ENCODE data around the gene NUP188. TPM values are rescaled to one million over a fixed set of nuclear protein-coding genes. Genes with fewer than 3 reads are reported as not detected.

The NUP188 gene
- total and polyA plus RNA-seq, 2 of the 13 experiments (the other 11 are each of a cell fraction or from before 2014, with no cell fraction given) = 28.0 to 38.5 TPM

GRCh38 chr9:128913048-128913900, 34.2 kb upstream of the NUP188 start (continued):
- TF ChIP-seq, protein P1, sequence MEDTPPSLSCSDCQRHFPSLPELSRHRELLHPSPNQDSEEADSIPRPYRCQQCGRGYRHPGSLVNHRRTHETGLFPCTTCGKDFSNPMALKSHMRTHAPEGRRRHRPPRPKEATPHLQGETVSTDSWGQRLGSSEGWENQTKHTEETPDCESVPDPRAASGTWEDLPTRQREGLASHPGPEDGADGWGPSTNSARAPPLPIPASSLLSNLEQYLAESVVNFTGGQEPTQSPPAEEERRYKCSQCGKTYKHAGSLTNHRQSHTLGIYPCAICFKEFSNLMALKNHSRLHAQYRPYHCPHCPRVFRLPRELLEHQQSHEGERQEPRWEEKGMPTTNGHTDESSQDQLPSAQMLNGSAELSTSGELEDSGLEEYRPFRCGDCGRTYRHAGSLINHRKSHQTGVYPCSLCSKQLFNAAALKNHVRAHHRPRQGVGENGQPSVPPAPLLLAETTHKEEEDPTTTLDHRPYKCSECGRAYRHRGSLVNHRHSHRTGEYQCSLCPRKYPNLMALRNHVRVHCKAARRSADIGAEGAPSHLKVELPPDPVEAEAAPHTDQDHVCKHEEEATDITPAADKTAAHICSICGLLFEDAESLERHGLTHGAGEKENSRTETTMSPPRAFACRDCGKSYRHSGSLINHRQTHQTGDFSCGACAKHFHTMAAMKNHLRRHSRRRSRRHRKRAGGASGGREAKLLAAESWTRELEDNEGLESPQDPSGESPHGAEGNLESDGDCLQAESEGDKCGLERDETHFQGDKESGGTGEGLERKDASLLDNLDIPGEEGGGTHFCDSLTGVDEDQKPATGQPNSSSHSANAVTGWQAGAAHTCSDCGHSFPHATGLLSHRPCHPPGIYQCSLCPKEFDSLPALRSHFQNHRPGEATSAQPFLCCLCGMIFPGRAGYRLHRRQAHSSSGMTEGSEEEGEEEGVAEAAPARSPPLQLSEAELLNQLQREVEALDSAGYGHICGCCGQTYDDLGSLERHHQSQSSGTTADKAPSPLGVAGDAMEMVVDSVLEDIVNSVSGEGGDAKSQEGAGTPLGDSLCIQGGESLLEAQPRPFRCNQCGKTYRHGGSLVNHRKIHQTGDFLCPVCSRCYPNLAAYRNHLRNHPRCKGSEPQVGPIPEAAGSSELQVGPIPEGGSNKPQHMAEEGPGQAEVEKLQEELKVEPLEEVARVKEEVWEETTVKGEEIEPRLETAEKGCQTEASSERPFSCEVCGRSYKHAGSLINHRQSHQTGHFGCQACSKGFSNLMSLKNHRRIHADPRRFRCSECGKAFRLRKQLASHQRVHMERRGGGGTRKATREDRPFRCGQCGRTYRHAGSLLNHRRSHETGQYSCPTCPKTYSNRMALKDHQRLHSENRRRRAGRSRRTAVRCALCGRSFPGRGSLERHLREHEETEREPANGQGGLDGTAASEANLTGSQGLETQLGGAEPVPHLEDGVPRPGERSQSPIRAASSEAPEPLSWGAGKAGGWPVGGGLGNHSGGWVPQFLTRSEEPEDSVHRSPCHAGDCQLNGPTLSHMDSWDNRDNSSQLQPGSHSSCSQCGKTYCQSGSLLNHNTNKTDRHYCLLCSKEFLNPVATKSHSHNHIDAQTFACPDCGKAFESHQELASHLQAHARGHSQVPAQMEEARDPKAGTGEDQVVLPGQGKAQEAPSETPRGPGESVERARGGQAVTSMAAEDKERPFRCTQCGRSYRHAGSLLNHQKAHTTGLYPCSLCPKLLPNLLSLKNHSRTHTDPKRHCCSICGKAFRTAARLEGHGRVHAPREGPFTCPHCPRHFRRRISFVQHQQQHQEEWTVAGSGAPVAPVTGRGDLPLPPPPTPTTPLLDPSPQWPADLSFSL (CRISPR knock-in tag; IDR thresholded peaks at IDR 0.05) = no peak
- TF ChIP-seq ZNF10 (CRISPR knock-in tag; IDR thresholded peaks at IDR 0.05; ENCODE audit: borderline replicate concordance, low read depth) (no peak), XRCC5 (optimal IDR thresholded peaks at IDR 0.05; ENCODE audit: low read length) (no peak), ETV5 (CRISPR knock-in tag; IDR thresholded peaks at IDR 0.05; ENCODE audit: borderline replicate concordance) (peak; percentile 69), TMF1 (CRISPR knock-in tag; IDR thresholded peaks at IDR 0.05; ENCODE audit: low read depth) (no peak), ZBTB43 (CRISPR knock-in tag; conservative IDR thresholded peaks at IDR 0.05) (no peak), ZNF513 (CRISPR knock-in tag; conservative IDR thresholded peaks at IDR 0.05) (no peak), HNF4G (IDR thresholded peaks at IDR 0.05; ENCODE audit: borderline replicate concordance, low read depth, low read length) (0 out of 2 replicates have a peak, but pooled peaks have one; percentile 28), HNF4G (CRISPR knock-in tag; IDR thresholded peaks at IDR 0.05; ENCODE audit: borderline replicate concordance, low read depth) (no peak), FOXC1 (CRISPR knock-in tag; IDR thresholded peaks at IDR 0.05; ENCODE audit: borderline replicate concordance) (no peak), ZBTB4 (CRISPR knock-in tag; IDR thresholded peaks at IDR 0.05; ENCODE audit: borderline replicate concordance) (peak; percentile 30; the same call in 1 of the 2 replicates)
- TF ChIP-seq, protein P2, sequence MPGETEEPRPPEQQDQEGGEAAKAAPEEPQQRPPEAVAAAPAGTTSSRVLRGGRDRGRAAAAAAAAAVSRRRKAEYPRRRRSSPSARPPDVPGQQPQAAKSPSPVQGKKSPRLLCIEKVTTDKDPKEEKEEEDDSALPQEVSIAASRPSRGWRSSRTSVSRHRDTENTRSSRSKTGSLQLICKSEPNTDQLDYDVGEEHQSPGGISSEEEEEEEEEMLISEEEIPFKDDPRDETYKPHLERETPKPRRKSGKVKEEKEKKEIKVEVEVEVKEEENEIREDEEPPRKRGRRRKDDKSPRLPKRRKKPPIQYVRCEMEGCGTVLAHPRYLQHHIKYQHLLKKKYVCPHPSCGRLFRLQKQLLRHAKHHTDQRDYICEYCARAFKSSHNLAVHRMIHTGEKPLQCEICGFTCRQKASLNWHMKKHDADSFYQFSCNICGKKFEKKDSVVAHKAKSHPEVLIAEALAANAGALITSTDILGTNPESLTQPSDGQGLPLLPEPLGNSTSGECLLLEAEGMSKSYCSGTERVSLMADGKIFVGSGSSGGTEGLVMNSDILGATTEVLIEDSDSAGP (CRISPR knock-in tag; IDR thresholded peaks at IDR 0.05; ENCODE audit: borderline replicate concordance) = no peak; the same call in 1 of the 2 replicates

Data from HepG2 (cell line).